GM12872 (cell line): ENCODE results near the gene KCNMB3.

Experiments
- TF ChIP-seq, protein P1 (sequence below): IDR thresholded peaks from 3 replicates; pipeline ENCODE4 v1.5.1; 2011; ENCODE audit warnings: low read depth, mild to moderate bottlenecking, low read length, moderate library complexity; ENCODE audit not compliant: insufficient read depth

KCNMB3 gene

GRCh38 chr3:179194931-179195330 is 56.0 kb downstream of the KCNMB3 start:
- TF ChIP-seq, protein P1, sequence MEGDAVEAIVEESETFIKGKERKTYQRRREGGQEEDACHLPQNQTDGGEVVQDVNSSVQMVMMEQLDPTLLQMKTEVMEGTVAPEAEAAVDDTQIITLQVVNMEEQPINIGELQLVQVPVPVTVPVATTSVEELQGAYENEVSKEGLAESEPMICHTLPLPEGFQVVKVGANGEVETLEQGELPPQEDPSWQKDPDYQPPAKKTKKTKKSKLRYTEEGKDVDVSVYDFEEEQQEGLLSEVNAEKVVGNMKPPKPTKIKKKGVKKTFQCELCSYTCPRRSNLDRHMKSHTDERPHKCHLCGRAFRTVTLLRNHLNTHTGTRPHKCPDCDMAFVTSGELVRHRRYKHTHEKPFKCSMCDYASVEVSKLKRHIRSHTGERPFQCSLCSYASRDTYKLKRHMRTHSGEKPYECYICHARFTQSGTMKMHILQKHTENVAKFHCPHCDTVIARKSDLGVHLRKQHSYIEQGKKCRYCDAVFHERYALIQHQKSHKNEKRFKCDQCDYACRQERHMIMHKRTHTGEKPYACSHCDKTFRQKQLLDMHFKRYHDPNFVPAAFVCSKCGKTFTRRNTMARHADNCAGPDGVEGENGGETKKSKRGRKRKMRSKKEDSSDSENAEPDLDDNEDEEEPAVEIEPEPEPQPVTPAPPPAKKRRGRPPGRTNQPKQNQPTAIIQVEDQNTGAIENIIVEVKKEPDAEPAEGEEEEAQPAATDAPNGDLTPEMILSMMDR, result no peak
